A673 (cell line): ENCODE results near the gene VHLL. TPM values are rescaled to one million over a fixed set of nuclear protein-coding genes. Genes with fewer than 3 reads are reported as not detected.

Experiments
- BruUV-seq: library from RNA; stranded (reverse); fragments of 400-500 nt; replicated peaks from 2 replicates; lab custom pipeline; 2021; lab: Mats Ljungman, UMichigan
- CTCF ChIA-PET: fragments of 300-600 bp; sonication (Branson Sonifier 250); formaldehyde crosslinking; loops from one replicate; lab custom pipeline; 2022; ENCODE audit warnings: antibody characterized with exemption; lab: Charles Lee
- POLR2A ChIA-PET: fragments of 300-600 bp; sonication (Branson Sonifier 250); formaldehyde crosslinking; loops from one replicate; lab custom pipeline; 2022; ENCODE audit warnings: antibody characterized with exemption; ENCODE audit not compliant: low non-redundant PET; lab: Charles Lee
- DNase-seq: peaks from one replicate; pipeline ENCODE4 v3.0.0-alpha.2; 2015; ENCODE audit warnings: low spot score
- H3K27ac ChIP-seq: fragments of 200-600 bp; sonication (generic); 2 replicates; pipeline ENCODE4 v1.5.1; 2016; ENCODE audit warnings: mixed run types, low read depth, mild to moderate bottlenecking, mixed read lengths, antibody characterized with exemption, low read length; ENCODE audit not compliant: poor library complexity, severe bottlenecking
- H3K27me3 ChIP-seq: fragments of 200-600 bp; sonication (generic); replicated peaks from 2 replicates; pipeline ENCODE4 v1.6.1; 2017; ENCODE audit warnings: mixed run types, low read depth, mild to moderate bottlenecking, mixed read lengths, antibody characterized with exemption, low read length; ENCODE audit not compliant: insufficient read depth, poor library complexity
- H3K36me3 ChIP-seq: fragments of 200-600 bp; sonication (generic); 2 replicates; pipeline ENCODE4 v1.6.1; 2016; ENCODE audit warnings: mixed run types, mild to moderate bottlenecking, mixed read lengths, antibody characterized with exemption, low read length; ENCODE audit not compliant: insufficient read depth, poor library complexity, severe bottlenecking
- H3K4me1 ChIP-seq: fragments of 200-600 bp; sonication (generic); 2 replicates; pipeline ENCODE4 v1.6.1; 2017; ENCODE audit warnings: mixed run types, mild to moderate bottlenecking, mixed read lengths, antibody characterized with exemption, low read length; ENCODE audit not compliant: insufficient read depth, poor library complexity, severe bottlenecking
- H3K4me3 ChIP-seq: fragments of 200-600 bp; sonication (generic); 2 replicates; pipeline ENCODE4 v1.5.1; 2016; ENCODE audit warnings: low read depth, mixed run types, mild to moderate bottlenecking, mixed read lengths, low read length; ENCODE audit not compliant: poor library complexity, severe bottlenecking
- H3K9me3 ChIP-seq: fragments of 200-600 bp; sonication (generic); 2 replicates; pipeline ENCODE4 v1.6.1; 2016; ENCODE audit warnings: mixed run types, low read depth, mild to moderate bottlenecking, mixed read lengths, antibody characterized with exemption, low read length; ENCODE audit not compliant: poor library complexity, severe bottlenecking
- CTCF ChIP-seq: fragments of 300-800, 200-600 bp; sonication (generic); conservative IDR thresholded peaks from 2 replicates; pipeline ENCODE4 v1.5.1; 2017; ENCODE audit warnings: low read depth, mild to moderate bottlenecking, antibody characterized with exemption, low read length, moderate library complexity, mixed read lengths
- EZH2 ChIP-seq: fragments of 200-600 bp; sonication (generic); IDR thresholded peaks from 2 replicates; pipeline ENCODE4 v1.6.1; 2017; ENCODE audit warnings: borderline replicate concordance, low read depth, mild to moderate bottlenecking, mixed read lengths, antibody characterized with exemption, low read length; ENCODE audit not compliant: poor library complexity, severe bottlenecking
- intact Hi-C: fragments of 100-400 bp; cut with micrococcal nuclease; formaldehyde crosslinking; loops from one replicate; pipeline ENCODE4 v1.10.0; 2022; ENCODE audit not compliant: unreplicated experiment
- total RNA-seq: library from RNA; stranded (reverse); gene quantifications from 2 replicates; pipeline ENCODE4 v1.2.3, GENCODE V29; 2021

The VHLL gene
- total RNA-seq, 1 experiment from 2014 or later, result not detected

GRCh38 chr1:156266051-156266450 is 33.1 kb downstream of the VHLL start:
- intact Hi-C loops, result no loop called here
- no peaks in the 10 kb centered on the region for H3K27me3 ChIP-seq
- CTCF ChIA-PET, result no interaction called here
- H3K4me1 ChIP-seq, result no peaks in the 10 kb centered on the region
- no peak for DNase-seq
- POLR2A ChIA-PET, result no interaction called here
- no peaks in the 10 kb centered on the region for H3K9me3 ChIP-seq
- peaks cover 85% of the 10 kb centered on the region for H3K36me3 ChIP-seq
- no peak overlapping the region for H3K27ac ChIP-seq
- TF ChIP-seq CTCF (no peak), EZH2 (no peak)
- TSS peak; percentile 50 for BruUV-seq
- H3K4me3 ChIP-seq, result no peak overlapping the region

GRCh38 chr1:156263288-156263655 is 35.8 kb downstream of the VHLL start:
- TF ChIP-seq CTCF (no peak), EZH2 (no peak)
- Histone ChIP-seq H3K4me3 (no peak overlapping the region), H3K36me3 (peaks cover 91% of the 10 kb centered on the region), H3K4me1 (no peaks in the 10 kb centered on the region), H3K9me3 (no peaks in the 10 kb centered on the region), H3K27me3 (no peaks in the 10 kb centered on the region), H3K27ac (no peak overlapping the region)
- no peak for DNase-seq
- intact Hi-C loops, result no loop called here
- ChIA-PET POLR2A (no interaction called here), CTCF (no interaction called here)
- BruUV-seq, result no TSS peak

GRCh38 chr1:156262461-156263287 is 36.4 kb downstream of the VHLL start:
- Histone ChIP-seq H3K4me3 (no peak overlapping the region), H3K4me1 (no peaks in the 10 kb centered on the region), H3K36me3 (peaks cover 91% of the 10 kb centered on the region), H3K27ac (no peak overlapping the region), H3K9me3 (no peaks in the 10 kb centered on the region), H3K27me3 (no peaks in the 10 kb centered on the region)
- intact Hi-C loops, result no loop called here
- TF ChIP-seq EZH2, result no peak
- no peak for TF ChIP-seq CTCF
- BruUV-seq, result no TSS peak
- ChIA-PET CTCF (no interaction called here), POLR2A (no interaction called here)
- DNase-seq, result no peak
